C4-2B (cell line): ENCODE results near the gene NAP1L5.

Experiments used
- H3K27ac ChIP-seq: fragments of 450-650 bp; 2 replicates; pipeline ENCODE4 v1.5.1; 2017
- CTCF ChIP-seq: fragments of 450-650 bp; conservative IDR thresholded peaks from 2 replicates; pipeline ENCODE4 v1.5.1; 2017; ENCODE audit warnings: mild to moderate bottlenecking
- ZFX ChIP-seq: fragments of 450-650 bp; IDR thresholded peaks from 2 replicates; pipeline ENCODE4 v1.6.1; 2017

NAP1L5 gene

GRCh38 chr4:88690355-88690754 is 7.3 kb downstream of the NAP1L5 start:
- H3K27ac ChIP-seq, result no peak overlapping the region
- TF ChIP-seq ZFX (no peak), CTCF (no peak)

GRCh38 chr4:88681209-88681608 is 16.4 kb downstream of the NAP1L5 start:
- TF ChIP-seq CTCF, result no peak
- TF ChIP-seq ZFX, result no peak
- no peak overlapping the region for H3K27ac ChIP-seq

GRCh38 chr4:88675543-88675942 is 22.1 kb downstream of the NAP1L5 start:
- H3K27ac ChIP-seq, result no peak overlapping the region
- TF ChIP-seq CTCF (no peak), ZFX (no peak)

- no peak overlapping the region for H3K27ac ChIP-seq
- TF ChIP-seq CTCF, result no peak
- TF ChIP-seq ZFX, result no peak
Observed at GRCh38 chr4:88674979-88675378, 22.6 kb downstream of the NAP1L5 start.

- TF ChIP-seq ZFX (no peak), CTCF (no peak)
- H3K27ac ChIP-seq, result no peak overlapping the region
Observed at GRCh38 chr4:88674565-88674964, 23.1 kb downstream of the NAP1L5 start.

- no peak overlapping the region for H3K27ac ChIP-seq
- no peak for TF ChIP-seq CTCF
Observed at GRCh38 chr4:88673886-88674285, 23.7 kb downstream of the NAP1L5 start.

GRCh38 chr4:88672987-88673386 is 24.6 kb downstream of the NAP1L5 start:
- no peak overlapping the region for H3K27ac ChIP-seq
- TF ChIP-seq CTCF, result peak; percentile 72
- no peak for TF ChIP-seq ZFX
